Measurements from ENCODE around the gene TNFSF13B. TPM values are rescaled to one million over a fixed set of nuclear protein-coding genes. Genes with fewer than 3 reads are reported as not detected.

TNFSF13B gene
- total and polyA plus RNA-seq, 2 of the 8 experiments (the other 6 are each of a cell fraction or from before 2014, with no cell fraction given): not detected

GRCh38 chr13:108328848-108329247 lies 59.3 kb downstream of the TNFSF13B start:
- no peak overlapping the region for H2AK5ac ChIP-seq (ENCODE audit: low read depth, low read length)
- peaks cover 0 to 12% (median 2%) of the 10 kb centered on the region in 4 experiments; a peak in 1 of 7 replicates for H3K4me1 ChIP-seq (replicated peaks in 1 of 4; ENCODE audit: control insufficient read depth in 3 of 4, insufficient read depth in 4 of 4, low read length in 3 of 4)
- no peaks in the 10 kb centered on the region for H3K23me2 ChIP-seq (ENCODE audit: low read depth, low read length)
- H2BK5ac ChIP-seq (ENCODE audit: low read depth, low read length): no peak overlapping the region
- H3K4me2 ChIP-seq (ENCODE audit: insufficient read depth in 1 of 2, low read depth in 2 of 2, low read length in 2 of 2): no peak overlapping the region
- CTCF ChIA-PET (ENCODE audit: partially characterized antibody): interaction anchor here (0.8 to 1.4 kb wide), 8 partner anchors 13 to 587 kb away, joined by 3 to 6 read pairs (median 3); no protein-coding TSS in a partner anchor
- peak overlapping the region; percentile 78; the same call in 1 of the 2 replicates for H2AFZ ChIP-seq (ENCODE audit: low read length)
- no peak overlapping the region; the same call in 1 of the 2 replicates for H3K18ac ChIP-seq (ENCODE audit: extremely low read depth, low read length)
- FAIRE-seq (no peak), DNase-seq (ENCODE audit: low read depth in 1 of 2, low spot score in 2 of 2) (no peak)
- H3K56ac ChIP-seq (replicated peaks; ENCODE audit: insufficient read length, low read depth, low read length): no peak overlapping the region
- no peak overlapping the region for H2BK20ac ChIP-seq (ENCODE audit: low read length)
- POLR2A ChIA-PET (ENCODE audit: partially characterized antibody): no interaction called here
- H3K9ac ChIP-seq (replicated peaks in 1 of 4; ENCODE audit: extremely low read depth in 1 of 4, low read depth in 3 of 4, low read length in 3 of 4): no peak overlapping the region
- H3K79me1 ChIP-seq (ENCODE audit: low read depth, low read length): no peaks in the 10 kb centered on the region
- H4K5ac ChIP-seq (ENCODE audit: insufficient read length, low read depth, low read length): no peak overlapping the region
- H3K27me3 ChIP-seq (replicated peaks in 1 of 4; ENCODE audit: control insufficient read depth in 3 of 4, extremely low read depth in 1 of 4, insufficient read depth in 3 of 4, low read length in 3 of 4): no peaks in the 10 kb centered on the region
- no peaks in the 10 kb centered on the region for H3K79me2 ChIP-seq (ENCODE audit: control insufficient read depth in 1 of 2, insufficient read depth in 2 of 2, low read length in 2 of 2)
- no peak overlapping the region for H3K23ac ChIP-seq (ENCODE audit: insufficient read length)
- no peak overlapping the region for H3K4ac ChIP-seq (replicated peaks; ENCODE audit: insufficient read length, low read depth, low read length)
- H4K20me1 ChIP-seq (replicated peaks in 1 of 2; ENCODE audit: control insufficient read depth in 1 of 2, insufficient read depth in 2 of 2, low read length in 2 of 2): no peaks in the 10 kb centered on the region
- H3K14ac ChIP-seq (ENCODE audit: insufficient read length): no peak overlapping the region
- no peak overlapping the region for H3K27ac ChIP-seq (ENCODE audit: low read depth, low read length)
- H4K8ac ChIP-seq (ENCODE audit: extremely low read depth, insufficient read depth, low read length): no peak overlapping the region
- no peaks in the 10 kb centered on the region for H3K9me3 ChIP-seq (ENCODE audit: insufficient read depth in 2 of 2, low read depth in 1 of 2, low read length in 1 of 2)
- no peak overlapping the region for H3K4me3 ChIP-seq (ENCODE audit: extremely low read depth in 1 of 4, insufficient read depth in 2 of 4, low read depth in 3 of 4, low read length in 4 of 4)
- no peak overlapping the region for H2BK15ac ChIP-seq (ENCODE audit: low read length)
- H2BK120ac ChIP-seq (replicated peaks; ENCODE audit: low read depth, low read length): no peak overlapping the region
- H2BK12ac ChIP-seq (ENCODE audit: low read depth, low read length): no peak overlapping the region
- WGBS, 2 experiments (ENCODE audit: extremely low coverage in 1 of 2, insufficient coverage in 1 of 2, insufficient read length in 1 of 2, insufficient replicate concordance in 2 of 2, low coverage in 1 of 2, low lambda C conversion rate in 2 of 2, missing lambda C conversion rate in 1 of 2): 100% methylated on average over 1 of the region's 1 CpG; no CpG with 5 or more reads in 1 of the 2 experiments
- no peaks in the 10 kb centered on the region for H3K36me3 ChIP-seq (ENCODE audit: control insufficient read depth in 2 of 4, insufficient read depth in 4 of 4, low read length in 3 of 4)
- H4K91ac ChIP-seq (replicated peaks; ENCODE audit: insufficient read length, low read length): no peak overlapping the region
- no peak for TF ChIP-seq USF2 (IDR thresholded peaks at IDR 0.05; ENCODE audit: low read length)
- no peak for TF ChIP-seq CHD1 (IDR thresholded peaks at IDR 0.05; ENCODE audit: low read depth, low read length)
- no peak for TF ChIP-seq MAX (IDR thresholded peaks at IDR 0.05)
- no peak for TF ChIP-seq CREB1 (IDR thresholded peaks at IDR 0.05)
- TF ChIP-seq TAF1 (IDR thresholded peaks at IDR 0.05; ENCODE audit: low read depth, low read length): no peak
- TF ChIP-seq CBX5 (IDR thresholded peaks at IDR 0.05; ENCODE audit: low read depth, low read length): no peak
- no peak for TF ChIP-seq TCF12 (IDR thresholded peaks at IDR 0.05; ENCODE audit: low read depth, low read length)
- no peak for TF ChIP-seq CBX8 (IDR thresholded peaks at IDR 0.05; ENCODE audit: borderline replicate concordance, low read depth, low read length)
- no peak for TF ChIP-seq SUZ12 (IDR thresholded peaks at IDR 0.05; ENCODE audit: low read length)
- TF ChIP-seq ASH2L (IDR thresholded peaks at IDR 0.05; ENCODE audit: low read length): no peak
- TF ChIP-seq RXRA (IDR thresholded peaks at IDR 0.05; ENCODE audit: insufficient read depth, low read depth, low read length): no peak
- no peak for TF ChIP-seq E2F6 (IDR thresholded peaks at IDR 0.05)
- TF ChIP-seq RNF2 (IDR thresholded peaks at IDR 0.05; ENCODE audit: borderline replicate concordance, low read depth, low read length, missing control alignments, poor library complexity, severe bottlenecking): no peak

Measured in H1 (cell line).